Pons (tissue), 1 donor: Measurements from ENCODE around the gene DVL2.

Experiments
- DNase-seq: peaks from one replicate; pipeline ENCODE4 v3.0.0-alpha.2; 2016; ENCODE audit warnings: low spot score

DVL2 gene

GRCh38 chr17:7234083-7234951 lies at the start of gene DVL2:
TSS of gene DVL2 (minus strand) at chr17:7234517. CDS start at chr17:7234262, 255 bp downstream.
- DNase-seq: peak; percentile 92

DNA sequence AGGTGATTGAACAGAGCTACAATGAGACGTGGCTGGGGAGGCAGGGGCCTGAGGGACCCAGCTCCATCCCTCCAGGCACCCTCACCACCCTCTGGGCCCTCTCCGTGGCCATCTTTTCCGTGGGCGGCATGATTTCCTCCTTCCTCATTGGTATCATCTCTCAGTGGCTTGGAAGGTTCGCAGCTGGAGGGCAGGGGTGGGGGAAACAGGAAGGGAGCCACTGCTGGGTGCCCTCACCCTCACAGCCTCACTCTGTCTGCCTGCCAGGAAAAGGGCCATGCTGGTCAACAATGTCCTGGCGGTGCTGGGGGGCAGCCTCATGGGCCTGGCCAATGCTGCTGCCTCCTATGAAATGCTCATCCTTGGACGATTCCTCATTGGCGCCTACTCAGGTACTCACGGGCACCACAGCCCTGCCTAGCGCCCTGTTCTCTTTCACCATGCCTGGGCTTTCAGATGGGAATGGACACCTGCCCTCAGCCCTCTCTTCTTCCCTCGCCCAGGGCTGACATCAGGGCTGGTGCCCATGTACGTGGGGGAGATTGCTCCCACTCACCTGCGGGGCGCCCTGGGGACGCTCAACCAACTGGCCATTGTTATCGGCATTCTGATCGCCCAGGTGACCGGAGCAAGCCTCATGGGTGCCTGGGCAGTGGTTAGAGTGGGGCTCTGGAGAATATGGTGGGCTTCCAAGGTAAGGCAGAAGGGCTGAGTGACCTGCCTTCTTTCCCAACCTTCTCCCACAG lies 49.3 kb upstream of the DVL2 start:
- DNase-seq: no peak

- DNase-seq: no peak
Measured at GRCh38 chr17:7282752-7283321, 48.5 kb upstream of the DVL2 start.

DNA sequence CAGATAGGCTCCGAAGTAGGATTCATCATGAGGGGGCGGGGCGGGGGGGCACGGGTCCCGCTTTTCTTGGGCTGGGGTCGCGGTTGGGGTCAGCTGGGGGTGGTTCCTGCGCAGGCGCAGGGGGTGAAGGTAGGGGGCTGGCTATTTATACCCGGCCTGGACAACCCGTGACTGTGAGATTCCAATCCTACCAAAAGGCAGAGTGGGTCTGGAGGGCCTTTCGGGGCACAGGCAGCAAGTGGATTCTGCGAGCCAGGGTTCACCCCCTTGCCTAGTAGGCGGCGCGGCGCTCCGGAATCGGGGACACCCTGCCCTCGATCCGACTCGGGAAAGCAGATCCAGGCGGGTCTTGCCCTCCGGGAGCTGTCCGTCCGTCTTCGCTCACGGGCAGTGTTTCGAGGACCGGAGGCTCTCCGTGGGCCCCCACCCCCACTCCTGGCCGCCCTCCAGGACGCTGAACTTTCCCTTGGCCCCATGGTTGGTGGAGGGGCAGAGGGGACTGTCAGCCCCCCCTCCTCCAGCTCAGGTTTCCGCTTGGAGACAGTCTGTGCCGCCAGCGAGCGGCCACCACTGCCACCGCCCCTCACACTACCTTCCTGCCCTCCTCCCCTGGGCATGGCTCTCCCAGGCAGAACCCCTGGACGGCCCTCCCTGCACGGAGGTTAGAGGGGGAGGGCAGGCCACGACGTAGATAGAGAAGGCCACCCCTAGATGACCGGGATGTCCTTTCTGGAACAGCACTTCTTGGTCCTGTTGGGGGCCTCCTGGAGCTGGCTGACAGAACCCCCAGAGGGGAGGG lies 47.8 kb upstream of the DVL2 start:
- no peak for DNase-seq

GRCh38 chr17:7281074-7281952 lies 47.0 kb upstream of the DVL2 start, which contains the start of gene SLC2A4:
TSS of gene SLC2A4 (plus strand) at chr17:7281718. CDS start at chr17:7281935, 217 bp downstream.
- DNase-seq: peak; percentile 76

- peak; percentile 67 for DNase-seq
Measured at GRCh38 chr17:7280519-7281073, 46.3 kb upstream of the DVL2 start.

- no peak for DNase-seq
Measured at GRCh38 chr17:7279448-7279847, 45.1 kb upstream of the DVL2 start.

DNA sequence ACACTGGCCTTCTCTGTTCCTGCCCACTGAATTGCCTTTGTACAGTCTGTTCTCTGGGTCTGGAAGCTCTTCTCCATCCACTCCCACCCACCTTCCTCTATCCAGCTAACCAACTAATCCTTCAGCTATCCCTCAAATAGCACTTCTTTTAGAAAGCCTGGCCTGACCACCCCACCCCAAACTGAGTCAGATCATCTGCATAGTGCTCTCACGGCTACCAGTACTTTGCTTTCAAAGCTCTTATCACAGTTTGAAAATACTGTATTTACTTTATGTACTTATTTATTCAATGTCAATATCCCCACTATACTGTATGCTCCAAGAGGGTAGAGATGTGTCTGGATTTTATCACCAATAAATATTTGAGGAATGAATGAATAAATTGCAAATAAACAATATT lies 32.5 kb upstream of the DVL2 start:
- DNase-seq: no peak

- no peak for DNase-seq
Measured at GRCh38 chr17:7263801-7264078, 29.4 kb upstream of the DVL2 start.

DNA sequence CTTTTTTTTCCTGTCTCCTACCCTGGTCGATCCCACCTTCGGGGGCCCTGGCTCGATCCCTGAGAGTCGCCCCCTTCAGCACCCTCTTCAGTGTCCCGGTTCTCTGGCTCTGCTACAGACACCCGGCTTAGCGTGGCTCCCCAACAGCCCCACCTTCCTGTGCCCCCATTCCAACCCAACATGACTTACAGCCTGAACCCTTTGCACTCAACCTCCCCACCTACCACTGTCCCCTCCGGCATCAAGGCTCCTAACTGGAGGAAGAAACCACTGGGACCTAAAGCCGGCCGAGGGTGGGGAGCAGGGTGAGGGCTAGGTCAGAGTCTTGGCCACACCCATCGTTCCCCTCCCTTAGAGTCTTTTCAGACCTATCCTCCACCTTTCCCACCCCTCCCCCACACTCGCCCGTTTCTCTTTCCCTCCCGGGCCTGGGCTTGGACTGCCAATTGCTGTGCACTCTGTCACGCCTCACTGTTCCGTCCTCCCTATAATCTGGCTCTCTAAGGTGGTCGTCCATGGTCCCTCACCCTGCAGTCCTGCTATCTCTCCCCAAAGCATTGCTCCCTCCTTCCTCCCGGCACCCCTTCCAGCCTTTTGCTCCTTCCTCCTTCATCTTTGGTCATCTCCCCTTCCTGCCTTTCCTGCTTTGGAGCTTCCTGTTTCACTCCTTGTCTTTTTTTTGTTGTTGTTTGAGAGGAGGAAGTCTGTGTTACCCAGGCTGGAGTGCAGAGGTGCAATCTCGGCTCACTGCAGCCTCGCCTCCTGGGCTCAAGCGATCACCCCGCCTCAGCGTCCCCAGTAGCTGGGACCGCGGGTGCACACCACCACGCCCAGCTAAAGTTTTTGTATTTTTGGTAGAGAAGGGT lies 28.9 kb upstream of the DVL2 start:
- DNase-seq: no peak

DNA sequence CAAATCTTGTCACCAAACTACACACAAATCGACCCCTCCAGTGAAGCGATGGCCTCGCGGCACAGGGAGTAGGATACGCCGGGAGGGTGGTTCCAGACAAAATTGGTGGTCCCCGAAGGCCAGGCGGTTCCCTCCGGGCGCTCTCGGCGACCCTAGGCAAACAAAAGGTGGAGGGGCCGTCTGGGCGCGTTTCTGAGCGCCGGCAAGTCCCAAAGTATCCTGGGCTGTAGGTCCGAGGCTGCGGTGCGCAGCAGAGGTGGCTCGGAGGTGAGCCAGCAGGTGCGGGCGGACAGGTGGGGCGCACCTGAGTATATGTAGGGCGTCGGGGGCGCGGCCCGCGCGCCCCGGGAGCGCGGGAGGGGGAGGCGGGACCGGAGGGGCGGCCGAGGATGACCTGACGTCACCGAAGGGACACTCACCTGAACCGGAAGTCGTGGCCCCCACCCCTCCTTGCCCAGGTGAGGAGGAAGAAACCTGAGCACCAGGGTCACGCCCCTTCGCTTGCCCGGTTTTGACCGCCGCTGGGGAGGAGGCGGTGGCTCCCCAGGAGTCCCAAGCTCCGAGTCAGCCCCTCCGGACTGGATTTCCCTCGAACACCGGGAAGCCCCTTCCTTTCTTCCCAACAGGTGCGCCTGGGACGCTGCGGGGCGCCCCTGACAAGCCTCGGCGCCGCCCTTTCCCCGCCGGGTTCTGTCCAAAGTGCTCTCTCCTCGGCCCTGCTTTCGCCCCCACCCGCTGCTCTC lies 28.0 kb upstream of the DVL2 start, which contains the start of gene CLDN7:
Gene CLDN7, minus strand, starts transcription at position 287 of the 743 bp plus-strand sequence. CDS start 435 bp downstream, outside the sequence.
- DNase-seq: no peak

DNA sequence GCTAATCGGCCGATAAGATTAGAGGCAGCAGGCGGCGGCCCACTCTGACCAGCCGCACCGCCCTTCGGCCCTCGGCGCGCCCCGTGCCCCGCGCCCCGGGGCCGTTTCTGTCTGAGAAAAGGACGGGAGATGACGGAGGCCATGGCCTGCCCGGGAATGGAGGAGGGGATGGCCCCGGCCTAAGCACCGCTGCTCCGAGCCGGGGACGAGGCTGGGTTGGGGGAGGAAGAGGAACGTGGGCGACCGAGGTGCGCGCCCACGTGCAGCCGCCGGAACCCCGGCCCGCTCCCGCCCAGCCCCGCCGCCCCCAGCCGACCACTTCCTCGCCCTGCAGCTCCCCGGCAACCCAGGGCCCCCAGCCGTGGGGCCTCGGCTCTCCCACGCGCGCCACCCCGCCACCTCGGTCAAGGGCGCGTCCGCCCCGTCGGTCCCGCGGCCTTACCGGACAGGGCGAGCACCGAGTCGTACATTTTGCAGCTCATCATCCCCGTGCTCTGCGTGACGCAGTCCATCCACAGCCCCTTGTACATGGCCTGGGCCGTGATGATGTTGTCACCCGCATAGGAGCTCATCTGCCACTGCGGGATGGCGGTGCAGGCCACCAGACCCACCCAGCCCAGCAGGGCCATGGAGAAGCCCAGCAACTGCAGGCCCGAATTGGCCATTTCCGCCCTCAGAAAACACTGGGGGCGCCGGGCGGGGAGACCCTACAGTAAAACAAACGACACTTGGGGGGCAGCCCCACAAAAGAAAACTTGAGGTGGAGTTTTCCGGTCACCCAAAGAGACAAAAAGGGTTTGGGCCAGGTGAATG lies 27.3 kb upstream of the DVL2 start:
- no peak for DNase-seq

GRCh38 chr17:7260651-7261378 lies 26.5 kb upstream of the DVL2 start:
- no peak for DNase-seq

DNA sequence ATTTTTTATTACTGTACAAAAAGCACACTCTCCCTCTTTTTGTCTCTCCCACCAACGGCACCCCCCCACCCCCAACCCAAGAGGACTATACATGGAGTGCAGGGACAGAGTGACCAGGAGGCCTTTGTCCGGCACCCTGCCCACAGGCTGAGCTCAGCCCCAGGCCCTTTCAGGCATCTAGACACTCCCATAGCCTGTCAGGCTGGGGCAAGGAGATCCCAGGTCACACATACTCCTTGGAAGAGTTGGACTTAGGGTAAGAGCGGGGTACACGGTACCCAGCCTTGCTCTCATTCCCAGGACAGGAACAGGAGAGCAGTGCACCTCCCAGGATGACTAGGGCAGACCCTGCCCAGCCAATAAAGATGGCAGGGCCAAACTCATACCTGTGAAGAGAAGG lies 25.8 kb upstream of the DVL2 start:
- no peak for DNase-seq

- no peak for DNase-seq
Measured at GRCh38 chr17:7259555-7259889, 25.2 kb upstream of the DVL2 start.

DNA sequence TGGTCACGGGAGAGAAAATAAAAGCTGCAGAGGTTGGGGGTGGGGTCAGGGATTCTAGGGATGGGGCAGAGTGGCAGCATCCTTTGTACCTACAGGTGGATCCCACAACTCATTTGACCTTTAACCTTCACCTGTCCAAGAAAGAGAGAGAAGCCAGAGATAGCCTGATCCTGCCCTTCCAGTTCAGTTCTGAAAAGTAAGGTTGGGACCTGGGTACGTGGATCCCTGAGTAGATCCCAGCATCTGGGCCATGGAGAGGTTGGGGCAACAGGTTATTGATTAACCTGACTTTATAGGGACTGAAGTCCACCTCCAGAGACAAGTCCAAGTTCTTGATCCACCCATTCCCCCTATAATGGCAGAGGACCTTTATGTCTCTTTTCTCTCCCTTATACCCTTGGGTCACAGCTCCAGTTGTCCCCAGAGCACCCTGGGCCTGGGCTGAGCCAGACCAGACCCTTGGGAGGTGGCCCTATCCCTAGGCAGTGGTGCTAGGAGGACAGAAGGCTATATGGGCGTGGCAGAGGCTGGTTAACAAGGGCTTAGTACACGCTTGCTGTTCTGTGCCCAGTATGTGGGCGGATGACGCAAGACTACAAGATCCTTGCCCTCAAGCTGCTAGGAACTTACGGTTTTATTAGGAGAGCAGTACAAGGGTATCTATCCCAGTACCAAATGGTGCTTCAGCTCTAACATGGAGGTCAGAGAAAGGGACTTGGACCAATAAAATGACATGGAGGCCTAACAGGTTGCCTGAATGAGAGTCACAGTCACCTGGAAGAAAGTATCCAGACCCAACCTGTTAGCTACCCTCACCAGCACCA lies 24.6 kb upstream of the DVL2 start:
- no peak for DNase-seq
